PC-3 (cell line): ENCODE measurements around the gene PCDHGA4. TPM values are rescaled to one million over a fixed set of nuclear protein-coding genes. Genes with fewer than 3 reads are reported as not detected.
"Not testable (repeated sequence)": the region's sequence is repeated elsewhere in the genome, so short reads cannot be mapped to it uniquely, and the experiment has no call there.

Experiments
- ATAC-seq: fragments of 200-7000 bp; cut with Tn5 transposase; 2 replicates; pipeline ENCODE4 v1.9.1; 2020; ENCODE audit warnings: mild to moderate bottlenecking, moderate library complexity
- BruUV-seq: library from RNA; stranded (reverse); fragments of 400-500 nt; replicated peaks from 2 replicates; lab custom pipeline; 2021; lab: Mats Ljungman, UMichigan
- CTCF ChIA-PET: fragments of 300-600 bp; sonication (Branson Sonifier 250); formaldehyde crosslinking; loops from one replicate; lab custom pipeline; 2022; ENCODE audit warnings: antibody characterized with exemption; lab: Charles Lee
- POLR2A ChIA-PET: fragments of 300-600 bp; sonication (Branson Sonifier 250); formaldehyde crosslinking; loops from one replicate; lab custom pipeline; 2022; ENCODE audit warnings: antibody characterized with exemption; ENCODE audit not compliant: unreplicated experiment; lab: Charles Lee
- DNase-seq: peaks from one replicate; pipeline ENCODE4 v3.0.0-alpha.2; 2015
- H2AFZ ChIP-seq: fragments of 300-600 bp; sonication (generic); 2 replicates; pipeline ENCODE4 v1.6.0; 2016; ENCODE audit warnings: antibody characterized with exemption, low read length
- H3F3A ChIP-seq: fragments of 300-600 bp; sonication (generic); one replicate; pipeline ENCODE4 v1.6.0; 2017; ENCODE audit warnings: antibody characterized with exemption, low read length, control low read depth, mild to moderate bottlenecking; ENCODE audit not compliant: unreplicated experiment
- H3K27ac ChIP-seq: fragments of 300-600 bp; sonication (generic); 2 replicates; pipeline ENCODE4 v1.5.1; 2016; ENCODE audit warnings: mild to moderate bottlenecking, low read length
- H3K27me3 ChIP-seq: fragments of 300-600 bp; sonication (generic); 2 replicates; pipeline ENCODE4 v1.6.1; 2016; ENCODE audit warnings: low read length, mixed read lengths
- H3K36me3 ChIP-seq: fragments of 300-600 bp; sonication (generic); 2 replicates; pipeline ENCODE4 v1.6.1; 2016; ENCODE audit warnings: low read depth, mixed run types, low read length, mixed read lengths
- H3K4me1 ChIP-seq: fragments of 300-600 bp; sonication (generic); 2 replicates; pipeline ENCODE4 v1.5.1; 2016; ENCODE audit warnings: low read length; ENCODE audit not compliant: insufficient read depth
- H3K4me2 ChIP-seq: fragments of 300-600 bp; sonication (generic); 2 replicates; pipeline ENCODE4 v1.6.0; 2016; ENCODE audit warnings: low read length
- H3K4me3 ChIP-seq: fragments of 300-600 bp; sonication (generic); 2 replicates; pipeline ENCODE4 v1.5.1; 2016; ENCODE audit warnings: mild to moderate bottlenecking, low read length, mixed read lengths
- H3K79me2 ChIP-seq: fragments of 300-600 bp; sonication (generic); 2 replicates; pipeline ENCODE4 v1.6.1; 2017; ENCODE audit warnings: low read length, mixed read lengths
- H3K9ac ChIP-seq: fragments of 300-600 bp; sonication (generic); 2 replicates; pipeline ENCODE4 v1.6.0; 2016; ENCODE audit warnings: mild to moderate bottlenecking, low read length
- H3K9me2 ChIP-seq: fragments of 300-600 bp; sonication (generic); replicated peaks from 2 replicates; pipeline ENCODE4 v1.6.1; 2016; ENCODE audit warnings: mixed run types, low read length, mixed read lengths
- H3K9me3 ChIP-seq: fragments of 300-600 bp; sonication (generic); 2 replicates; pipeline ENCODE4 v1.6.1; 2016; ENCODE audit warnings: low read length, mixed read lengths
- H4K20me1 ChIP-seq: fragments of 300-600 bp; sonication (generic); 2 replicates; pipeline ENCODE4 v1.6.1; 2016; ENCODE audit warnings: low read length, mixed read lengths
- EZH2 ChIP-seq: fragments of 300-600 bp; sonication (generic); IDR thresholded peaks from one replicate; pipeline ENCODE4 v1.6.1; 2017; ENCODE audit warnings: antibody characterized with exemption, mild to moderate bottlenecking, low read length; ENCODE audit not compliant: unreplicated experiment
- EZH2phosphoT487 ChIP-seq: fragments of 300-600 bp; sonication (generic); IDR thresholded peaks from 2 replicates; pipeline ENCODE4 v1.6.1; 2018; ENCODE audit warnings: mild to moderate bottlenecking, antibody characterized with exemption, low read length, borderline replicate concordance
- intact Hi-C: fragments of 100-400 bp; cut with micrococcal nuclease; formaldehyde crosslinking; loops from 2 replicates; pipeline ENCODE4 v1.9.0; 2023
- total RNA-seq: library from RNA; depleted of rRNA; stranded (reverse); fragments of >200 nt; gene quantifications from 2 replicates; pipeline ENCODE4 v1.2.3, GENCODE V29; 2014
- TF ChIP-seq, protein P1 (sequence below): fragments of 300-600 bp; sonication (generic); conservative IDR thresholded peaks from 2 replicates; pipeline ENCODE4 v1.5.1; 2017; ENCODE audit warnings: antibody characterized with exemption, low read depth, mild to moderate bottlenecking, low read length

PCDHGA4 gene
- total RNA-seq, 1 experiment from 2014 or later, result 0.04 TPM

DNA sequence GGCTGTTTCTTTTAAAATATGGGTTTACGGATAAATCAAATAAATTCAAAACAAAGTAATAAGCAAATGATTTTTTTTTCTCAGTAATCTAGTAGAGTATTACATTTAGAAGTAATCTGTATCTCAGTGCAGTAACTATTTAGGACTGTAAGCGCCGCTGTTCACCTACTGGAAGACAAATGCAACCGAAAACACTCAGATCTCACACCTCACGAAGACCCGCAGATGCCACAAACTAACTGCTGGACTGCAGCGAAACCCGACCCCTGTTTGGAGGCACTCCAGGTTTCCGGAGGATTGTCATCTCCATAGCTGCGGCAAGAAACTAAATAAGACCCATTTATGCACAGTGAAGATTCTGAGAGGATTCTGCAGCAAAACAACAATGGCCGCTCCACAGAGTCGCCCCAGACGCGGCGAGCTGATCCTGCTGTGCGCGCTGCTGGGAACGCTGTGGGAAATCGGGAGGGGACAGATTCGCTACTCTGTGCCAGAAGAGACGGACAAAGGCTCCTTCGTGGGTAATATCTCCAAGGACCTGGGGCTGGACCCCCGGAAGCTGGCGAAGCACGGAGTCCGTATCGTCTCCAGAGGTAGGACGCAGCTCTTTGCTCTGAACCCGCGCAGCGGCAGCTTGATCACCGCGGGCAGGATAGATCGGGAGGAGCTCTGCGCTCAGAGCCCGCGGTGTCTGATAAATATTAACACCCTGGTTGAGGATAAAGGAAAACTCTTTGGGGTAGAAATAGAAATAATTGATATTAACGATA is 37.8 kb downstream of the PCDHGA4 start, which contains the start of gene PCDHGA8:
Gene PCDHGA8 (plus strand): TSS at position 205 of the 770 bp plus-strand sequence. CDS start 181 bp downstream, at position 386.
- H3K4me3 ChIP-seq, result no peak within 1 kb of the TSS
- DNase-seq, result no peak

GRCh38 chr5:141393267-141393666 is 38.4 kb downstream of the PCDHGA4 start:
- H3F3A ChIP-seq, result no peaks in the 10 kb centered on the region
- no peaks in the 10 kb centered on the region for H3K79me2 ChIP-seq
- no peak overlapping the region for H3K4me2 ChIP-seq
- H3K4me1 ChIP-seq, result no peaks in the 10 kb centered on the region
- H3K27ac ChIP-seq, result no peak overlapping the region
- H3K27me3 ChIP-seq, result no peaks in the 10 kb centered on the region
- no peaks in the 10 kb centered on the region for H3K9me2 ChIP-seq
- ChIA-PET POLR2A (no interaction called here), CTCF (no interaction called here)
- no peak overlapping the region for H3K4me3 ChIP-seq
- no peaks in the 10 kb centered on the region for H3K36me3 ChIP-seq
- DNase-seq, result no peak
- 0 out of 2 replicates have a peak, but pooled peaks cover 6% of the 10 kb centered on the region for H3K9me3 ChIP-seq
- no peaks in the 10 kb centered on the region for H4K20me1 ChIP-seq
- ATAC-seq, result no peak
- no peak overlapping the region for H3K9ac ChIP-seq
- intact Hi-C loops, result no loop called here
- TF ChIP-seq, protein P1, sequence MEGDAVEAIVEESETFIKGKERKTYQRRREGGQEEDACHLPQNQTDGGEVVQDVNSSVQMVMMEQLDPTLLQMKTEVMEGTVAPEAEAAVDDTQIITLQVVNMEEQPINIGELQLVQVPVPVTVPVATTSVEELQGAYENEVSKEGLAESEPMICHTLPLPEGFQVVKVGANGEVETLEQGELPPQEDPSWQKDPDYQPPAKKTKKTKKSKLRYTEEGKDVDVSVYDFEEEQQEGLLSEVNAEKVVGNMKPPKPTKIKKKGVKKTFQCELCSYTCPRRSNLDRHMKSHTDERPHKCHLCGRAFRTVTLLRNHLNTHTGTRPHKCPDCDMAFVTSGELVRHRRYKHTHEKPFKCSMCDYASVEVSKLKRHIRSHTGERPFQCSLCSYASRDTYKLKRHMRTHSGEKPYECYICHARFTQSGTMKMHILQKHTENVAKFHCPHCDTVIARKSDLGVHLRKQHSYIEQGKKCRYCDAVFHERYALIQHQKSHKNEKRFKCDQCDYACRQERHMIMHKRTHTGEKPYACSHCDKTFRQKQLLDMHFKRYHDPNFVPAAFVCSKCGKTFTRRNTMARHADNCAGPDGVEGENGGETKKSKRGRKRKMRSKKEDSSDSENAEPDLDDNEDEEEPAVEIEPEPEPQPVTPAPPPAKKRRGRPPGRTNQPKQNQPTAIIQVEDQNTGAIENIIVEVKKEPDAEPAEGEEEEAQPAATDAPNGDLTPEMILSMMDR, result no peak
- TF ChIP-seq EZH2phosphoT487, result no peak
- no peak for TF ChIP-seq EZH2
- H2AFZ ChIP-seq, result no peak overlapping the region
- BruUV-seq, result no TSS peak

More for the DNA sequence above, 37.8 kb downstream of the PCDHGA4 start, which contains the start of gene PCDHGA8:
- Histone ChIP-seq H3K9me3 (0 out of 2 replicates have a peak, but pooled peaks cover 6% of the 10 kb centered on the region), H3K27ac (no peak within 1 kb of the TSS), H3K79me2 (no peaks in the 10 kb centered on the region), H3F3A (no peaks in the 10 kb centered on the region), H4K20me1 (no peaks in the 10 kb centered on the region), H3K4me2 (no peak within 1 kb of the TSS), H3K36me3 (no peaks in the 10 kb centered on the region), H3K9me2 (no peaks in the 10 kb centered on the region), H3K4me1 (no peaks in the 10 kb centered on the region), H2AFZ (no peak within 1 kb of the TSS), H3K27me3 (no peaks in the 10 kb centered on the region), H3K9ac (no peak within 1 kb of the TSS)
- no TSS peak for BruUV-seq
- ChIA-PET CTCF (no interaction called here), POLR2A (no interaction called here)
- ATAC-seq, result no peak
- intact Hi-C loops, result no loop called here
- TF ChIP-seq, protein P1, result no peak
- TF ChIP-seq EZH2phosphoT487 (no peak), EZH2 (no peak)

GRCh38 chr5:141394401-141395187 is 39.8 kb downstream of the PCDHGA4 start:
- BruUV-seq, DNase-seq, H3K4me2 ChIP-seq, H2AFZ ChIP-seq, CTCF ChIA-PET, ATAC-seq, H3K4me1 ChIP-seq, H3K4me3 ChIP-seq, H3K9me3 ChIP-seq, H3K79me2 ChIP-seq, H3K36me3 ChIP-seq, H3K9ac ChIP-seq, H3K27me3 ChIP-seq, POLR2A ChIA-PET, H3K27ac ChIP-seq, H3K9me2 ChIP-seq, H4K20me1 ChIP-seq, H3F3A ChIP-seq: not testable (repeated sequence)
- intact Hi-C loops, result loop anchor here (5.0 kb wide), 1 partner anchor 113 kb away; no protein-coding TSS in a partner anchor
